T-helper 9 cell (primary cell): ENCODE results near the gene SV2C.

Experiments used
- DNase-seq: peaks from one replicate; pipeline ENCODE4 v3.0.0-alpha.2; 2020

Gene SV2C

DNA sequence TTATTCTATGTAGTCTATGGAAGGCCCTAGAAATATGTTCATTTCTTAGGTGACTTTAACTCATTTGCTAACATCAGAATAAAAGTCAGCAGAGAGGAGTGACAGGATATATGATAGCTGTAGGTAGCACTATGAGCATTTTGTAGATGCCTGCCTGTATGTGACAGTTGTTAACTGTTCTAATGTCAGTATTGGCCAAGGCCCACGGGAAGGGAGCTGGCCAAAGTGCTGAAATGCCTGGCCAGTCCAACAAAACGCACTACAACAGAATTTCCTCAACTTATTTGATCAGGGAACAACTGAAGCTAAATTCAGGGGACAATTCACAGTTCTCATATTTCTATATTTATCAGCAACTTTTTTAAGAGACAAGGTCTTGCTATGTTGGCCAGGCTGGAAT lies 20.8 kb downstream of the SV2C start:
- DNase-seq = no peak

DNA sequence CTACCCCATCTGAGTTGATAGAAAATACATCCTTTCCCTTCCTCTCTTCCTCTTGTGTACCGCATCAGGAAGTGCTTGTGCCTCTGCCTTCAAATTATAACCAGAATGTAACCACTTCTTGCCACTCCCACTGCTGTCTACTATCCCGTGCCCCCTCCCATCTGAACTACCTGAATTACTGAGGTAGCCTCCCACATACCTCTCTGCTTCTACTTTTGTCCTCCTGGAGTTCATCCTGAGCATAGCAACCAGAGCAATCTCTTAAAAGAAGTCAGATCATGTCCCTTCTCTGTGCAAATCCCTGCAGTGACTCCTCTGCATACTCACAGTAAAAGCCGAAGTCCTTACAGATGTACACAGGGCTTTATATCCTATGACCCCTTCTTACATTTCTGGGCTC lies 23.0 kb downstream of the SV2C start:
- DNase-seq = no peak

DNA sequence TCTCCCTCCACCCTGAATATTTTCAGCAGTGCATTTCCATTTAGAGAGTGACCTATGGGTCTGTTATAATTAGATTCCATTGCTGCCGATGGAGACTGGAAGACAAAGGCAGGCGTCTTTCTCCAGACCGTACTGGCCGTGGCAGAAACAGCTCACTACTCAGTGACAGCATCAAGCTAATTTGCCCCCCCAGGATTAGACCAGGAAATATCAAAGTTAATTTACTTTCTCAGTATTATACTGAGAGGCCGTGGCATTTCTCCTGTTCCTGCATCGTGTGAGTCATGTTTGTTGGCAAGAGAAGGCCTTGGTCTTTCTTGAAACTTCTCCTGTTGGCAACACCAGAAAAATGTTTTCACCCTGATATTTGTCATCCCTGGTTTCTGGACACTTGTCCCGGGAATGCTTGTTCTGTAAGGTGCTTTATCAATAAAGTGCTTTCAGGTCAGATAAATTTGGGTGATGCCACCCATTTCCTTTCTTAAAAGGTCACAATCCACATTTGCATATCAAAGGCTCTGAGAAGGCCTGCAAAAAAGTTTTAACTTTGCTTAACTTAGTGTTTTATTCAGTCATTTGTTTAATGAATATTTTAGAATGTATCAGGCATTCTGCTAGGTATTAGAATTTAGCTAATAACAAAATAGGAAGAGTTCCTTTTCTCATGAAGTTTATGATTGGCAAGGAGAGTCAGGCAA lies 28.4 kb downstream of the SV2C start:
- DNase-seq = no peak

DNA sequence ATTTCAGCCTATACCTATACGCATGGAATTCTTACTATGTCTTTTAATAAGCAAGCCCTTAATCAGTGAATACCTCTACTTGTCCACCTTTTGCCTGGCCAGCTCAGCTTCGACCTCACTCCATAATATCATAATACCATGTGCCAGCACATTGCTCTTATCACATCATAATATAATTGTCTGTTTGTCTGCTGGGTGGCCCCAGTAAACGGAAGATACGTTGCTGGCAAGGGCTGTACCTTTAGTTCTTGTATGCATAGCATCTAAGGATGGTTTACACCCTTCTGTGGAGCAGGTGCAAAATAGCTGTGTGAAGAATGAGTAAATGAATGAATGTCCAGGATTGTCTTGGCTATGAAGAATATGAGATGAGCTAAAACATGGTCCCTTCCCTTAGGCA lies 29.9 kb downstream of the SV2C start:
- no peak for DNase-seq

DNA sequence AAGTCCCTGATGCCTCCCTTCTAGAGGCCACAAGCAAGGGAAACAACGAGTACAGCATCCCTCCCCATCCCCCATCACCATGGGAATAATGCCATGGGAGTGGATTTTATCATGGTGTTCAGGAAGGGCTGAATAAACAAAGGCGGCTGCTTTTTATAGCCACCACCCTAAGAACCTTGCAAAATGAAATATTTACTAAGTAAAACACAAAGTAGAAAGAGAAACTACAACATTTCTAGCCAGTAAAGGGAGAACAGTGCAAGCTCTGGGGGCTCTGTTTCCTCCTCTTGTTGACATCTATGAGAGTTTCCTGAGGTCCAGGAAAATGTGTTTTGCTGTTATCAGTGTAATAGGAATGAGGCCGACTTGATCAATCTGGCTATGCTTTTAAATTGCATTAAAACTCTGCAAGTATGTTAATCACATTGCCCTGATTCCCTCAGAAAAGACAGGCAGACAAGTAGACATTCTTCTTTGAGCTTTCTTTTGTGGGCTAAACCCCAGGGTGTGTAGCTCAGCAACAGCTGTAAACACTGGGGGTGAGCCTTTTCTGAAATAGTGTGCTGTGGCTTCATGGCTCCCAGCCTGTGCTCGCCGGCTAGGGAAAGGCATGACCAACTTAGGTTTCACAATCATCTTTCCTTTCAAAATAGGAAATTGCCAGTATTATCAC lies 31.1 kb downstream of the SV2C start:
- no peak for DNase-seq

DNA sequence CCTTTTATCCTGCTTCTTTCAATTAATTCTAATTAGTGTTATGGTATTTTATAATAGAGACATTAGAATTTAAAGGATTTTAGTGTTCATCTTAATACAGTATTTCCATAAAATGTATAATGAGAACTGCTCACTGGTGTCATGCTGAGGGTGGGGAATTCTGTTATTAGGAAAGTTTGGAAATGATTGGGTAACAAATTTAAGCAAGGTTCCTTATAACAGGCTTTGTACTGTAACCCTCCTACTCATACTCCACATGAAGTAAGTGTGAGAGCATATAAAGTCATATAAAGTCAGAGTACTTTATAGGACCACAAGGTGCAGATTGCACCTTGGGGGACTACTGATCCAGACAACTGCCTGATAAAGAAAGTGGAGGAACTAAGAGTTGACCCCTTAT lies 42.2 kb downstream of the SV2C start:
- no peak for DNase-seq

DNA sequence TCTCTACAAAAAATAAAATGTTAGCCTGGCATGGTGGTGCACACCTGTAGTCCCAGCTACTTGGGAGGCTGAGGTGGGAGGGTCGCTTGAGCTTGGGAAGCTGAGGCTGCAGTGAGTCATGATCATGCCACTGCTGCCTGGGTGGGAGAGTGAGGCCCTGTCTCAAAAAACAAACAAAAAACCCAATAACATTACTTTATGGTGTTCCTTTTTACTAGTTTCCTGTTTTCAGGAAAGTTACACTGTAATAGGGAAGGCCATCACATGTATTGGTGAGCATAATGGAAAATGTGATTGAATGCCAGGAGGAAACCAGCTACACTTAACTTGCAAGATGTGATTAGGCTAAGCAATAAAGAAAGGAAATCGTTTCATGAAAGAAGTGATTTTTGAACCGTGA lies 42.7 kb downstream of the SV2C start:
- no peak for DNase-seq

DNA sequence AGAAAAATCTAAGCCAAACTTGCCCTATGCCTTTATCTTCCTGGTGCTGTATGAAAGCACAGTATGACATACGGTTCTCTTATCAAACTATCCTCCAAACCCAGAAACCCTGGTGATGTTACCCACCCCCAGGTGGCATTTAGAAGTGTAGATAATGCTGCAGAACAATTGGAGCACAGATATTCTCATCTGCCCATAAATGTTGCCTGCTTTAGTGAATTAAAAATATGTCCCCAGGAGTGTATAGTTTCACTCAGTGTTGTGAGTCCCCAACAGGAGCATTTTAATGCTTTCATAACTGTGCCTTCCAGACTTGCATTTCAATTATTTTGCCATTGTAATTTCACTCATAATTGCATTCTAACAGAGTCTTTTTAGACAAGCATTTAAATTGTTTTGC lies 50.8 kb downstream of the SV2C start:
- no peak for DNase-seq

DNA sequence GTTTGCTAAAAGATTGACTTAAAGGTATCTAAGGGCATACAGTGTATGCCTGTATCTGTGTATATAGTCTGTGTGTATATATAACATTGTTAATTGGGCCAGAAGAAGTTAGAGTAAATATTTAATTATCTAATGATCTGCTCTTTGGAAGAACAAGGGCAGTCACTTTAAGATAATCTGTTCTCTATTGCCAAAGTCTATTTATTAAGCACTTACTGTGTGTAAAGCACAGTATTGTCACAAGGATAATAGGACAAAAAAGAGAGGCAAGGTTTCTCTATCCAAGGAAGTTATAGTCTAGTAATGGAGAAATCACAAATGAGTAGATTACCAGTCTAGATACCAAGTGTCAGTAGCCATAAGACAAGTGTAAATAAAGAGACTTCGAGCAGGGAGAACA lies 51.5 kb downstream of the SV2C start:
- DNase-seq = no peak

DNA sequence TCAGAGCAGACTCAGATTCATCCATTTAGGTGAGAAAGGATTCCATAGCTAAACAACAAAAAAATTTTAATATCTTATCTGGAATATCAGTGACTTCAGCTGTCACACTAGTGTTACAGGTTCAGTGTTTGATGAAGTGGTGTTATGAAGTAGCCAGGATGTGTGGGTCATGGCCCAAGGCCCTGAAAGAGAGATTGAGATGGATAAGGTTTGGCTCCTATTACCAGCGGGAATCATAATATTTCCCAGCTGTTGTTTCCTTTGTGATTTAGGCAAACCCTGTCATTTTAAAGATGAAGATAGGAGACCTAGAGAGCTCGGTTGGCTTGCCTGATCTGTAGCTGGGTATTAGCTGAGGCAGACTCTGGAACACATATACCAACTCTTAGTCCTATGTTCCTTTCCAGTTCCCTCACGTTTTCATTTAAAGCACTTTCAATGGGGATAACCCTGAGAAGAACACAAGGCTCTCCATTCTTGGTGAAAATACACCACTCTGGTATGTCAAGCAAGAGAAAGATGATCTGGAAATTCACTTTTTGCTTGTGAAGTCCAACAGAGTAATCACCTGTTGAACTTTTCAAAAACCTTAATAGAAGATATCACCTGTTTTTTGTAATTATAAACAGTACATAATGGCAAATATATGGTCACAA lies 54.8 kb downstream of the SV2C start:
- DNase-seq = no peak

DNA sequence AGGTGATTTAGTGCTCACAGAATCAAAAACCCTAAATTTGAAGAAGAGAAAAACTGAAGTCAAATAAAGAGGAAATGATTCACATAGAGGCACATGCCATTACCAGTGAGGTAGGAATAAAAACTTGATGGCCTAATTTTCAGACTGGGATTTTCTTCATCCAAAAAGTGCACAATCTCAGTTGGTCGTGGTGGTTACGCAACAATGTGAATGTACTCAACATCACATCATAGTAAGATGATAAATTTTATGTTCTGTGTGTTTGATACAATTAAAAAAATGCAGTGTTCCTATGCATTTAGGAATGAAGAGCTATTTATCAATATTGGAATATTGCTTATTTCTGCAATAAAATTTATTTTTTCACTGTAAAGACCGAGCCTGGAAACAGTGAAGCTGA lies 60.7 kb downstream of the SV2C start:
- DNase-seq = no peak

DNA sequence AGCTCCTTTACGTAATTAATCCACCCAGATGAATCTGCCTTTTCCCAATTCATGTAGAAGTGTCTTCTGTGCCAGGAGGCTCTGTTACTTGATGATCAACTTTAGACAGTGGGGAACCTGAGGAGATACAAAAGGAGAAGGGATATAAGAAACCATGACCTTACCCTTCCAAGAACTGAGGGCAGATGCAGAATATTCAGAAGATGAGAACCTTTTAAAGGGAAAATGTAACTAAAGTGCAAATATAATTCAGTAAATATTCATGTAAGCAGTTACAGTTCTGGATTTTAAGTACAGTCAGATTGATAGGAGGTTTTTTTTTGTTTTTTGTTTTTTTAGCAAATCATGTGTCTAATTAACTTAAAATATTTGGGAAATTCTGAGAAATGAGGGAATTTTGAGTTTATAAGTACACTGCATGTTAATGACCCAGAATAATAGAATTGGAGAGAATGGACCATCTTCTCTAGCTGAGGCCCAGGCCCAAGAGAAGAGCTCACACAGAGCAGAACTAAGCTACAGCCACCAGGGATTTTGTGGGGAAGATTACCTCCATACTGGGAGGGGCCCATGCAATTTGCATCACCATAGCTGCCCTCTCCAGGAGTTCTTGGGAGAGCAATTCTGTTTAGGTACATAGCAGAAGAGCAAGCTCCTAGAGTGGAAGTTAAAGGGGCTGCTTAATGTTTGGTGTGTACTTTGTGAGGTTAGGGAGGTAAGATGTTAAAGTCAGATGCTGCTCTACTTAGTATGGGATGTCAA lies 61.5 kb downstream of the SV2C start:
- DNase-seq = no peak

DNA sequence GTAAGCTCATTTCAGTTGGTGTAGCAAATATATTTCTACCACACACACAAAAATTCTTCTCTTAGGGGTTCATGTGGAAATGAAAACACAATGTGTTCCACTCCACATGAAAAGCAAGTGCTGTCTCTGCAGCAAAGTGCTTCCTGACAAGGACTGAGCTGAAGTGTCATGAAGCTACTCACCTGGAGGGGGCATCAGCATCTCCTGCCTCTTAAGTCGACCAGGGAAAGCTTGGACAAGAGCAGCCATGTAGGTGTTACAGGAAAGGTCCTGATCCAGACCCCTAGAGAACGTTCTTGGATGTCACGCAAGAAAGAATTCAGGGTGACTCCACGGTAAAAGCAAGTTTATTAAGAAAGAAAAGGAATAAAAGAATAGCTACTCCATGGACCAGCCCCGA lies 62.8 kb downstream of the SV2C start:
- DNase-seq = no peak

DNA sequence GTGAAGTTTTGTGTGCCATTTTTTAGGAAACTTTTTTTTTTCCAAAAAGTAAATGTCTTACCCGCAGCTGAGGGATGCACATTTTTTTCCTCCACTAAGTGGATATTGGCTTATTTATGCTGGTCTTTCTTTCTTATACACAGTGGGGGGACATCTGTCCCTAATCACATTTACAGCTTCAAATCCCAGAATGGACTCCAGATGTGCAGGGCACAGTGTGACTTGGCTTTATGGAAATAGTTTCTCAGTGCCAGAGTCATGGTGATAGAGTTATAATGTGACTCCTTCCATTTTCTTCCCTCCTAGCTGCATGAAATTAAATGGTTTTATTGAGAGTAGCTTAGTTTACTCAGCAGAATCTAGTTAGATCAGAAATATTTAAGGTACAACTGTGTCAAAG lies 66.5 kb downstream of the SV2C start:
- DNase-seq = no peak

DNA sequence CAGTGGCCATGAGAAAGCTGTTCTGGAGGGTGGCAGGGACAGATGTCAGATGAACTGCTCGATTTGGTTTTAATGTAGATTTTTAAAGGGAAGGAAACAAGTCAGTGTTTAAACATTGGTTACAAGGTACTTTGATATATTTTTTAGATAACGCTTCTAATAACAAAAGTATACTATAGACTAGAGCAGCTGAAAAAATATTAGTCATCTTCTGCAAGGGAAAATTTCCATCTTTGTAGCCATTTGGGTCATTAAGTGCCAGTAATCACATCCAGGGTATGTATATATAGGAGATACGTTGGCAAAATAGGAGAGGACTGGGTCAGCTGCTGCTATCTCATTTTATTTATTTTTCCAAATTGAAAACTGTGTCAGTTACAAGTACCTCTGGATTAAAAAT lies 69.0 kb downstream of the SV2C start:
- no peak for DNase-seq

DNA sequence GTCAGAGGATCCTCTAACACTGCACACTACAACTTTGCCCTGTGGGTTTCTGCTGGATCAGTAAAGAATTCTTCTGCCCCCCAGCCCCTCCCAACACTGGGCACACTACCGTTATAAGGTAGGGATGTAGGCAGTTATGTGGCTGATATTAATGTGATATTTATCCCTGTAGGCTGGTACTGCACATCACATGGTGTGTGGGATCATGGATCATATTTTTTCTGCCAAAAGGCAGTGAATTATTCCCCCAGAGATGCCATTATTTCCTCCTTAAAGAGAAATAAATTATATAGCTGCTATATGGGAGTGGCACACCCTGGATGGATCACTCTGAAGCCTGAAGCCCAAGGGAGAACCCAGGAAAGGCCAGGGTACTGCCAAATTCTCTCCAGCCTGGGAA lies 69.5 kb downstream of the SV2C start:
- no peak for DNase-seq

DNA sequence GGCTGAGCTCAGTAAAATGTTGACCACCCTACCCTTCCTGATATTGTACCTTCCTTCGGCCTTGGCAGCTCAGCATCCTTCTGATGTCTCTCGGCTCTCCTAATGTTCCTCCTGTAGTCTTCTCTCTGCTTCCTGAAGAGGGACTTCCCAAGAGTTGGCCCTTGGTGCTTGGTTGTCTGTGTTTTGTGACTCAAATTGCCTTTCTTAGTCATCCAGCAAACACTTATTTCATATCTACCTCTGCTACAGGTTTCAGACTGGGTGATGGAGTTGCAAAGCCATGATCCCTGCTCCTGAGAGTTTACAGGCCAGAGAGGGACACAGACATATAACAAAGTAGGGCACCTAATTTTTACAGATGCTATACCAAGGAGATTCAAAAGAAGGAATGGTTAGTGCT lies 70.1 kb downstream of the SV2C start:
- no peak for DNase-seq

DNA sequence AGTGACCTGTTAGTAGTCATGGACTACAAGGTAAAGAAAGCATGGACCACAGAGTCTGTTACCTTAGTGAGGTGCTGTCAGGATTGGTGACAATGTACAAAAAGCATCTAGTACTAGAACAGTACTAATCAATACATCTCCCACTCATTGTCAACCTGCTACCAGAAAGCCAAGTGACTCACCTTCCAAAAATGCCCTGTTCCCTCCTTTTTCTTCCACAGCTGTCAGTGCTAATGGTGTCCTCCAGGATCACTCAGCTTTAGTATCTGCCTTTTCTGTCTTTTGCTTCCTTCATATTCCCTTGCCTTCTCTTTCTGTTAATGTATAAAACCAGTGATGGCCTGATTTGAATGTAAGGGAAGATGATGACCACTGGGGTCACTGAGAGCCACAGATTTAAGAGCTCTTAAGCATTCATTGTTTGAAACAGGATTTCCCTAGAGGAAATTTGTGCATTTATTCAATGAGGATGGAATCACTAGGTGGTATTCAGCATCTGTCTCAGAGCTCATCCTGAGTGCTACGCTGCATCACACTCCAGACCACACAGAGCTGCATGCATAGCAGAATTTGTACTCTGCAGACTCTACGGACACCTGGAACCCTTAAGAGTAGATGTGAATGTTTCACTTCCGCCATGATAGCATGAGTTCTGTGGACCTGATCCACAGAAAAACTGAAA lies 71.0 kb downstream of the SV2C start:
- DNase-seq = no peak

DNA sequence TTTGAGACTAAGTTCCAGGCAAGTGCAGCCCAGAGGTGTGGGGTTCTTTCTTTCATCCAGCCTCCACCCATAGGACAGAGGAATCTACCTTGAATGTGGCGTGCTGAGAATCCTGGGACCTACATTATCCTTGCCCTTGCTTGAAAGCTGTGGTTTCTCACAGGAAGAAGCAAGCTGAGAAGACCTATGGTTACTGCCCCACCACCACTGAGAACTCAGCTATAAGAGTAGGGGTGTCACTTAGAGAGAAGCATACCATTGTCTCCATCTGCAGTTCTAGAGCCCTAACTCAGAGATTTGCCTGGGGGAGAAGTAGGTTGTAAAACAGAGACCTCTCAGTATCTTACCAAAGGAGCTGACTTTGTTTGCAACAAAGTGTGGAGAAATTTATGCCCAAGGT lies 72.4 kb downstream of the SV2C start:
- DNase-seq = no peak

DNA sequence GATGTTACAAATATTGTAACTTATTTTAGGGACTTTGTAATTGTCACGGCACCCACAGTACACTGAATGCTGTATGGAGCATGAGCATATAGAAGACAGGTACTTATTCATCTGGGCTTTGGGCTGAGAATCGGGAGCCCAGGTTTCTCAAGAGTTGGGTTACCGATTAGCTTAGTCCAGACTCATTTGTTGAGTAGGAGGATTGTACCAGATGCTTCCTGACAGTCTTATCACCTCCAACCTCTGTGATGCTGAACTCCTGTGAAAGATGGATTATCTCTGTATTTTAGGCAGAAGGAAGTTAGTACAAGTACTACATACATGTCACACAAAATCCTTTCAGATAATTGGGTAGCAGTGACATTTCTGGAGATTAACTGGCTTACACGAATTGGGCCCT lies 79.2 kb downstream of the SV2C start:
- no peak for DNase-seq

DNA sequence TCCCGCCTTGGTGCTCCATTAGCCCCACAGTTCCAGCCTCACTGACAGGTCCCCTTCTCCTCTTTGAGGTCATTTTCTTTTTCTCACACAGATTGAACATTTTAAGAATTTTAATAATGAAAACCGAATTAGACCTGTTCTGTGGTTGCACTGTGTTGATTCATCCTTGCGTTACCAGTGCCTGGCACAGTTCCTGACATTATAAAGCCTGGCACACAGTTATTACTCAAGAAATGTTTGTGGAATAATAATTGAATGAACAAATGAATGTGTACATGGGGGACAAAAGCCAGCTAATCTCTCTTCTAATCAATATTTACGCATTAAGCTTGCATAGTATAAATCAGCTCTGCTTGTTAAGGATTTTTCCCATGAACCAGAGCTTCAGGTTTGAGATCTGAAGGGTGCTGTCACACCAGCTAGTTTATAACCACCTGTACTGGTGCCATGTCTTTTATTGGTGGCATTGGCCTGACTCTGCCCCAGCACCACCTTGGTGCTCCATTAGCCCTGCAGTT lies 80.0 kb downstream of the SV2C start:
- no peak for DNase-seq

DNA sequence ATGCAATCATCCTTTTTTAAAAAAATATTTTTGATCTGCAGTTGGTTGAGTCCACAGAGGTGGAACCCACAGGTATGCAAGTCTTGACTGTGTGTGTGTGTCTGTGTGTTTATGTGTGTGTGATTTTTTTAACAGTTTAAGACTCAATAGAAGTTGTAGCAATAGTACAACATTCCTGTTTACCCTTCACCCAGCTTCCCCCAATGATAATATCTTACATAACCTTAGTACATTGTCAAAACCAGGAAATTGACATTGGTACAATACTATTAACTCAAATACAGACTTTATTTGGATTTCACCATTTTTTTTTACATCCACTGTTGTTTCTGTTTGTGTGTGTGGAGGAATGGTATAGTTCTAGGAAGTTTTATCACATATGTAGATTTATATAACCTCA lies 81.8 kb downstream of the SV2C start:
- DNase-seq = no peak
